SU-DHL-6 (cell line): Measurements from ENCODE around the gene IKZF2.

Source experiments
- H2AFZ ChIP-seq: fragments of 200-600 bp; sonication (generic); 2 replicates; pipeline ENCODE4 v1.6.1; 2014; ENCODE audit warnings: low read depth, mild to moderate bottlenecking, moderate library complexity, mixed read lengths, antibody characterized with exemption, low read length; ENCODE audit not compliant: severe bottlenecking
- H3F3A ChIP-seq: fragments of 200-600 bp; shearing (Covaris generic); 2 replicates; pipeline ENCODE4 v1.6.0; 2016; ENCODE audit warnings: antibody characterized with exemption, mild to moderate bottlenecking; ENCODE audit not compliant: insufficient read depth
- H3K27ac ChIP-seq: fragments of 200-600 bp; sonication (generic); 2 replicates; pipeline ENCODE4 v1.5.1; 2016; ENCODE audit warnings: low read depth, mild to moderate bottlenecking, low read length, moderate library complexity, mixed read lengths
- H3K27me3 ChIP-seq: fragments of 200-600 bp; sonication (generic), shearing (Covaris generic); 2 replicates; pipeline ENCODE4 v1.6.0; 2014; ENCODE audit warnings: mild to moderate bottlenecking, low read length
- H3K36me3 ChIP-seq: fragments of 200-600 bp; sonication (generic); 2 replicates; pipeline ENCODE4 v1.6.1; 2014; ENCODE audit warnings: mild to moderate bottlenecking, low read length, mixed read lengths
- H3K4me2 ChIP-seq: fragments of 300-600, 200-600 bp; shearing (Covaris generic), sonication (generic); 2 replicates; pipeline ENCODE4 v1.6.0; 2014; ENCODE audit warnings: low read length, low read depth, mild to moderate bottlenecking; ENCODE audit not compliant: poor library complexity, severe bottlenecking
- H3K4me3 ChIP-seq: fragments of 200-600 bp; sonication (generic); 2 replicates; pipeline ENCODE4 v1.5.1; 2014; ENCODE audit warnings: antibody characterized with exemption, low read length, mild to moderate bottlenecking, mixed read lengths; ENCODE audit not compliant: insufficient read depth, poor library complexity, severe bottlenecking
- H3K79me2 ChIP-seq: fragments of 200-600 bp; sonication (generic); 2 replicates; pipeline ENCODE4 v1.6.1; 2014; ENCODE audit warnings: mild to moderate bottlenecking, low read length, moderate library complexity; ENCODE audit not compliant: insufficient read depth
- H3K9ac ChIP-seq: fragments of 200-600 bp; sonication (generic); 2 replicates; pipeline ENCODE4 v1.7.0; 2014; ENCODE audit warnings: mild to moderate bottlenecking, low read length
- H3K9me2 ChIP-seq: fragments of 200-600 bp; sonication (generic); replicated peaks from 2 replicates; pipeline ENCODE4 v1.6.1; 2014; ENCODE audit warnings: low read length; ENCODE audit not compliant: insufficient read depth
- H3K9me3 ChIP-seq: fragments of 200-600 bp; sonication (generic); 2 replicates; pipeline ENCODE4 v1.6.1; 2014; ENCODE audit warnings: low read length, mixed read lengths; ENCODE audit not compliant: insufficient read depth
- H4K20me1 ChIP-seq: fragments of 200-600 bp; sonication (generic); 2 replicates; pipeline ENCODE4 v1.6.1; 2014; ENCODE audit warnings: low read depth, mild to moderate bottlenecking, antibody characterized with exemption, low read length, moderate library complexity, mixed read lengths
- EZH2phosphoT487 ChIP-seq: fragments of 200-600 bp; sonication (generic), shearing (Covaris generic); conservative IDR thresholded peaks from 2 replicates; pipeline ENCODE4 v1.6.1; 2018; ENCODE audit warnings: mild to moderate bottlenecking, antibody characterized with exemption, low read length, moderate library complexity, mixed read lengths
- TF ChIP-seq, protein P1 (sequence below): fragments of 200-600 bp; sonication (generic); IDR thresholded peaks from one replicate; pipeline ENCODE4 v1.5.1; 2017; ENCODE audit warnings: antibody characterized with exemption, mild to moderate bottlenecking, low read length, moderate library complexity; ENCODE audit not compliant: insufficient read depth, poor library complexity, severe bottlenecking

The IKZF2 gene

DNA sequence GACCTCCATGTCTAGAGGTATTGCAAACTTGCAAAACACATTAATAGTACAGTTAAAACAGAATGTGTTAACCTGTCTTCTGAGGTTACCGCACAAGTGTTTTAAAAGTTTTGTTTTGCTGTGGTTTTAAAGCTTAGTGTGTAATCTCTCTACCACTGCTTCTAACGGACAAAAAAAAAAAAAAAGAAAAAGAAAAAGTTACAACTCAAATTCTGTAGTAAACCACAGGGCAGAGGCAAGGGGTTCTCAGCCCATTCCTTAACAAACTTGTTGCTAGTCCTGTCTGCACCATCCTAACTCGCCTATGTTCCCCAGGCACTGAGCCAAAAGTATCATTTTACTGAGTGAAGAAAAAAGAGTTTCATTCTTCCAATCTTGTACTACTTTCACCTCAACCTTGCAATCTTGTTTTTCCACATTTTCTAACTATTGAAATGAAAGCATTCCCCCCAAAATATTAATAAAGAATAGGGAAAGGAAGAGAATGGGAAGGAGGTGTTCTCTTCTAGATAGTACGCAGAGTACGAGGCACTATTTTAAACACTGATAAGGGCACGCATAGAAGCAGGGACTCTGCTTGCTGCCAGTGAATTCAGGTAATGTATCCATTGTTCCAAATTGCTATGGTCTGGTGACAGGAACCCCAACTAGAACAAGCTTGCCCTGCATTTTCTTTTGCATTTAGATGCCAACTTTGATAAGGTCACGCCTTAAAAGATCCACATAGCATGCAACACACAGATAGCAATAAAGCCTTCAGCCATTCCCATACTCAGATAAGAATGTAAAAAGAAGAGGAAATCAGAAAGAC, 47.1 kb downstream of the IKZF2 start:
- H4K20me1 ChIP-seq = no peaks in the 10 kb centered on the region
- TF ChIP-seq EZH2phosphoT487 = no peak
- TF ChIP-seq, protein P1, sequence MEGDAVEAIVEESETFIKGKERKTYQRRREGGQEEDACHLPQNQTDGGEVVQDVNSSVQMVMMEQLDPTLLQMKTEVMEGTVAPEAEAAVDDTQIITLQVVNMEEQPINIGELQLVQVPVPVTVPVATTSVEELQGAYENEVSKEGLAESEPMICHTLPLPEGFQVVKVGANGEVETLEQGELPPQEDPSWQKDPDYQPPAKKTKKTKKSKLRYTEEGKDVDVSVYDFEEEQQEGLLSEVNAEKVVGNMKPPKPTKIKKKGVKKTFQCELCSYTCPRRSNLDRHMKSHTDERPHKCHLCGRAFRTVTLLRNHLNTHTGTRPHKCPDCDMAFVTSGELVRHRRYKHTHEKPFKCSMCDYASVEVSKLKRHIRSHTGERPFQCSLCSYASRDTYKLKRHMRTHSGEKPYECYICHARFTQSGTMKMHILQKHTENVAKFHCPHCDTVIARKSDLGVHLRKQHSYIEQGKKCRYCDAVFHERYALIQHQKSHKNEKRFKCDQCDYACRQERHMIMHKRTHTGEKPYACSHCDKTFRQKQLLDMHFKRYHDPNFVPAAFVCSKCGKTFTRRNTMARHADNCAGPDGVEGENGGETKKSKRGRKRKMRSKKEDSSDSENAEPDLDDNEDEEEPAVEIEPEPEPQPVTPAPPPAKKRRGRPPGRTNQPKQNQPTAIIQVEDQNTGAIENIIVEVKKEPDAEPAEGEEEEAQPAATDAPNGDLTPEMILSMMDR = no peak
- H3F3A ChIP-seq = peaks cover 4% of the 10 kb centered on the region; the same call in 1 of the 2 replicates
- H3K27ac ChIP-seq = no peak overlapping the region
- no peaks in the 10 kb centered on the region for H3K9me2 ChIP-seq
- no peaks in the 10 kb centered on the region for H3K27me3 ChIP-seq
- no peaks in the 10 kb centered on the region for H3K9me3 ChIP-seq
- peaks cover 95% of the 10 kb centered on the region for H3K79me2 ChIP-seq
- H3K4me3 ChIP-seq = no peak overlapping the region
- no peak overlapping the region for H2AFZ ChIP-seq
- H3K4me2 ChIP-seq = peak overlapping the region; percentile 18
- H3K9ac ChIP-seq = no peak overlapping the region
- H3K36me3 ChIP-seq = no peaks in the 10 kb centered on the region

DNA sequence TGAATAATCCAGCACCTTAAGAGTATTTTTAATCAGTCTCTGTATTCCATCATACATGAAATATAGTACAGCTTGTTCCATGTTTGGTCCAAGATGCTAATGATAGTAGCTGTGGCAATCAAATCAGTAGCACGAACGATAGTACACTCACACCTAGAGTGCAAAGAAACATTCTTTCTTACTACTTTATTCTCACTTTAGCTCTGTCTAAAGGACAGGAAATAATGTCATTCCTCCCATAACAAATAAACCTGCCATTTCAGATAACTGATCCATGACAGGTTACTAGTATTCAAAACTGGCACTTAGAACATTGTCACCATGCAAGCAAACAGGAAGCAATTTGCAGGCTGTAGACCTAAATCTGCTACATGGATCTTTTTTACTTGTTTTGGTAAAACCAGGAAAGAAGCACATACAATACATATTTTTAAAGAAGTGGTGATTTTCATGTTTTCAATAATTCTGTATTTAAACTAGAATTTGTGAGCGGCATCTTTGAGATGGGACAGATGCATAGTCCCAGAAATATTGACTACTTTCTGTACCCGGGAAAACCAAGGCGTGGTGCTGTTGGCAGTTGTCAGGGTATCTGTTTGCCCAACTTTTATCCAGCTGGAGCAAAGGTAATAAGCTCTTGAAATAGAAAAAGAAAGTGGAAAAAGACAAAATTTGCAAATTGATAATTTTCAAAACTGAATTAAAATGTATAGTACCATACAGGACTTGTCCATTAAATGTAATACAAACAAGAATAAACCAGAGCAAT, 49.5 kb downstream of the IKZF2 start:
- Histone ChIP-seq H3K36me3 (peaks cover 3% of the 10 kb centered on the region; the same call in 1 of the 2 replicates), H3K79me2 (peaks cover 96% of the 10 kb centered on the region), H3K9ac (no peak overlapping the region), H4K20me1 (no peaks in the 10 kb centered on the region), H3K4me3 (no peak overlapping the region), H3K27me3 (no peaks in the 10 kb centered on the region), H3K4me2 (no peak overlapping the region), H3K9me3 (no peaks in the 10 kb centered on the region), H3K9me2 (no peaks in the 10 kb centered on the region), H3F3A (no peaks in the 10 kb centered on the region; the same call in 1 of the 2 replicates), H3K27ac (no peak overlapping the region), H2AFZ (no peak overlapping the region)
- no peak for TF ChIP-seq EZH2phosphoT487
- TF ChIP-seq, protein P1 = no peak

DNA sequence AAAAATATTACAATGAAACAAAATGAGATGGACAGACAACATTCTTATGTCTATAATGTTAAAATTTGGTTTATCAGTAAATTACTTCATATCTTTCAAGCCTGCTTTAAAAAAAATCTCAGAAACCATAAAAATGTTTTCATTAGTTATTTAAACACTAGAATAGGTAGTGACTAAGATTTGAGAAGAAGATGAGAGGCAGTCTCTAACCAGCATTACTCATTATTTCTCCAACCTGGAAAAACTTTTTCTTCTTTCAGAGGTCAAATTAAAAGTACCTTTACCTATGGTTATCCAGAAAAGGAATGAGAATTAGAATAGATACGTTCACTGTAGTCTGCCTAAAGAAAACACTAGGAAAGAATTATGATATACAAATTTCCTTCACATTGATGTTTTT, 50.3 kb downstream of the IKZF2 start:
- Histone ChIP-seq H2AFZ (no peak overlapping the region), H3K27ac (no peak overlapping the region), H3K9me3 (no peaks in the 10 kb centered on the region), H3K4me2 (no peak overlapping the region), H3K9me2 (no peaks in the 10 kb centered on the region), H3K79me2 (peaks cover 89% of the 10 kb centered on the region), H3F3A (no peaks in the 10 kb centered on the region; the same call in 1 of the 2 replicates), H4K20me1 (0 out of 2 replicates have a peak, but pooled peaks cover 6% of the 10 kb centered on the region), H3K4me3 (no peak overlapping the region), H3K9ac (no peak overlapping the region), H3K36me3 (peaks cover 8% of the 10 kb centered on the region; the same call in 1 of the 2 replicates), H3K27me3 (no peaks in the 10 kb centered on the region)
- TF ChIP-seq, protein P1 = no peak
- TF ChIP-seq EZH2phosphoT487 = no peak
